Skin epidermis (tissue), 12 donors: ENCODE results near the gene RDM1.
"Not testable (repeated sequence)": the region's sequence is repeated elsewhere in the genome, so short reads cannot be mapped to it uniquely, and the experiment has no call there.

Source experiments
- H3K27ac ChIP-seq, 21 experiments: fragments of 200-600 bp; sonication (generic) in 11 of 21; one replicate each; pipeline ENCODE4 v1.5.0; 2020; ENCODE audit warnings: mild to moderate bottlenecking in 3 of 21, inconsistent platforms in 2 of 21, moderate library complexity in 2 of 21
- H3K4me3 ChIP-seq, 7 experiments: fragments of 200-600 bp; sonication (generic) in 2 of 7; one replicate each; pipeline ENCODE4 v1.5.0; 2020; ENCODE audit warnings: inconsistent platforms in 2 of 7, mild to moderate bottlenecking in 2 of 7, moderate library complexity in 1 of 7

The RDM1 gene

GRCh38 chr17:35901631-35902175, 28.9 kb downstream of the RDM1 start:
- peak overlapping the region in 2 of 21 experiments; percentile 61 to 80 for H3K27ac ChIP-seq
- no peak overlapping the region for H3K4me3 ChIP-seq

- Histone ChIP-seq H3K4me3 (no peak overlapping the region), H3K27ac (peak overlapping the region in 8 of 21 experiments; percentile 3 to 80 (median 54))
Observed at GRCh38 chr17:35900708-35901480, 29.7 kb downstream of the RDM1 start.

- H3K27ac ChIP-seq, result peak overlapping the region in 8 of 21 experiments; percentile 3 to 80 (median 54)
- H3K4me3 ChIP-seq, result no peak overlapping the region
Observed at GRCh38 chr17:35900280-35900679, 30.3 kb downstream of the RDM1 start.

- H3K4me3 ChIP-seq, result no peak overlapping the region
- peak overlapping the region in 5 of 21 experiments; percentile 14 to 80 (median 53) for H3K27ac ChIP-seq
Observed at GRCh38 chr17:35898283-35899070, 32.1 kb downstream of the RDM1 start.

- H3K27ac ChIP-seq, result peak overlapping the region in 2 of 21 experiments; percentile 47 to 80
- H3K4me3 ChIP-seq, result not testable (repeated sequence)
Observed at GRCh38 chr17:35897772-35898171, 32.8 kb downstream of the RDM1 start.

- Histone ChIP-seq H3K4me3 (no peak overlapping the region), H3K27ac (peak overlapping the region in 4 of 21 experiments; percentile 2 to 78 (median 44))
Observed at GRCh38 chr17:35895636-35896587, 34.7 kb downstream of the RDM1 start.

- peak overlapping the region in 1 of 21 experiments; percentile 86 for H3K27ac ChIP-seq
- H3K4me3 ChIP-seq, result no peak overlapping the region
Observed at GRCh38 chr17:35894206-35894605, 36.4 kb downstream of the RDM1 start.

- no peak overlapping the region for H3K4me3 ChIP-seq
Observed at GRCh38 chr17:35893751-35894150, 36.8 kb downstream of the RDM1 start.

GRCh38 chr17:35892091-35893035, 38.2 kb downstream of the RDM1 start:
- no peak overlapping the region for H3K4me3 ChIP-seq
- H3K27ac ChIP-seq, result peak overlapping the region in 12 of 21 experiments; percentile 2 to 86 (median 62)

More at GRCh38 chr17:35893751-35894150, 36.8 kb downstream of the RDM1 start:
- peak overlapping the region in 1 of 21 experiments; percentile 86 for H3K27ac ChIP-seq

- peak overlapping the region in 7 of 21 experiments; percentile 45 to 86 (median 70) for H3K27ac ChIP-seq
- H3K4me3 ChIP-seq, result no peak overlapping the region
Observed at GRCh38 chr17:35891269-35891668, 39.3 kb downstream of the RDM1 start.

- peak overlapping the region in 6 of 21 experiments; percentile 45 to 86 (median 71) for H3K27ac ChIP-seq
- H3K4me3 ChIP-seq, result no peak overlapping the region
Observed at GRCh38 chr17:35890774-35891155, 39.8 kb downstream of the RDM1 start.

GRCh38 chr17:35889818-35890773, 40.5 kb downstream of the RDM1 start:
- no peak overlapping the region for H3K4me3 ChIP-seq
- peak overlapping the region in 11 of 21 experiments; percentile 32 to 86 (median 56) for H3K27ac ChIP-seq

- peak overlapping the region in 7 of 21 experiments; percentile 32 to 86 (median 75) for H3K27ac ChIP-seq
- no peak overlapping the region for H3K4me3 ChIP-seq
Observed at GRCh38 chr17:35889241-35889640, 41.3 kb downstream of the RDM1 start.

GRCh38 chr17:35879773-35880654, 50.6 kb downstream of the RDM1 start, which contains the start of gene CCL5:
CCL5 (minus strand) TSS chr17:35880360.
- Histone ChIP-seq H3K4me3 (peak within 1 kb of the TSS in 3 of 7 experiments; percentile 10 to 29 (median 21)), H3K27ac (peak within 1 kb of the TSS in 7 of 21 experiments; percentile 13 to 83 (median 47))

GRCh38 chr17:35878361-35878760, 52.2 kb downstream of the RDM1 start:
- H3K27ac ChIP-seq, result peak overlapping the region in 5 of 21 experiments; percentile 13 to 83 (median 39)
- peak overlapping the region in 1 of 7 experiments; percentile 9 for H3K4me3 ChIP-seq
